ENCODE results near the gene GNLY.

Gene GNLY

GRCh38 chr2:85704038-85704437 is 9.9 kb downstream of the GNLY start:
- H3K4me3 ChIP-seq (ENCODE audit: low read depth, low read length): no peak overlapping the region
- TF ChIP-seq CTCF (IDR thresholded peaks at IDR 0.05; ENCODE audit: borderline replicate concordance, insufficient read depth, low read depth, low read length): no peak

GRCh38 chr2:85704800-85705679 is 10.9 kb downstream of the GNLY start:
- no peak for TF ChIP-seq CTCF (IDR thresholded peaks at IDR 0.05; ENCODE audit: borderline replicate concordance, insufficient read depth, low read depth, low read length)
- no peak overlapping the region for H3K4me3 ChIP-seq (ENCODE audit: low read depth, low read length)

- no peak overlapping the region for H3K4me3 ChIP-seq (ENCODE audit: low read depth, low read length)
- no peak for TF ChIP-seq CTCF (IDR thresholded peaks at IDR 0.05; ENCODE audit: borderline replicate concordance, insufficient read depth, low read depth, low read length)
Measured at GRCh38 chr2:85705680-85706039, 11.5 kb downstream of the GNLY start.

GRCh38 chr2:85706063-85706462 is 11.9 kb downstream of the GNLY start:
- no peak overlapping the region for H3K4me3 ChIP-seq (ENCODE audit: low read depth, low read length)
- no peak for TF ChIP-seq CTCF (IDR thresholded peaks at IDR 0.05; ENCODE audit: borderline replicate concordance, insufficient read depth, low read depth, low read length)

GRCh38 chr2:85706599-85707296 is 12.6 kb downstream of the GNLY start:
- no peak for TF ChIP-seq CTCF (IDR thresholded peaks at IDR 0.05; ENCODE audit: borderline replicate concordance, insufficient read depth, low read depth, low read length)
- no peak overlapping the region for H3K4me3 ChIP-seq (ENCODE audit: low read depth, low read length)

- peak; percentile 76 for TF ChIP-seq CTCF (IDR thresholded peaks at IDR 0.05; ENCODE audit: borderline replicate concordance, insufficient read depth, low read depth, low read length)
- H3K4me3 ChIP-seq (ENCODE audit: low read depth, low read length): no peak overlapping the region
Measured at GRCh38 chr2:85707304-85707703, 13.1 kb downstream of the GNLY start.

- no peak overlapping the region for H3K4me3 ChIP-seq (ENCODE audit: low read depth, low read length)
- no peak for TF ChIP-seq CTCF (IDR thresholded peaks at IDR 0.05; ENCODE audit: borderline replicate concordance, insufficient read depth, low read depth, low read length)
Measured at GRCh38 chr2:85708641-85709040, 14.5 kb downstream of the GNLY start.

All from GM12875 (cell line).